Neural cell (in vitro differentiated cells): Measurements from ENCODE around the gene MAPK8. TPM values are rescaled to one million over a fixed set of nuclear protein-coding genes. Genes with fewer than 3 reads are reported as not detected.

ENCODE experiments used
- H2AFZ ChIP-seq: fragments of 200-600, 300-800 bp; sonication (generic), shearing (Covaris generic); 2 replicates; pipeline ENCODE4 v1.6.0; 2014; ENCODE audit warnings: low read depth, mild to moderate bottlenecking, antibody characterized with exemption, low read length, moderate library complexity
- H3F3A ChIP-seq: fragments of 200-600 bp; shearing (Covaris generic); 2 replicates; pipeline ENCODE4 v1.6.1; 2016; ENCODE audit warnings: mild to moderate bottlenecking, moderate library complexity, mixed read lengths, antibody characterized with exemption, low read length; ENCODE audit not compliant: insufficient read depth, poor library complexity, severe bottlenecking
- H3K27ac ChIP-seq: fragments of 200-600, 300-800 bp; sonication (generic), shearing (Covaris generic); 2 replicates; pipeline ENCODE4 v1.5.1; 2014; ENCODE audit warnings: mild to moderate bottlenecking, low read length, moderate library complexity
- H3K27me3 ChIP-seq: fragments of 300-800, 200-600 bp; sonication (generic), shearing (Covaris generic); 2 replicates; pipeline ENCODE4 v1.6.0; 2014; ENCODE audit warnings: mild to moderate bottlenecking, low read depth, low read length, moderate library complexity; ENCODE audit not compliant: insufficient read depth
- H3K36me3 ChIP-seq: fragments of 300-800, 200-600 bp; sonication (generic), shearing (Covaris generic); 2 replicates; pipeline ENCODE4 v1.5.1; 2014; ENCODE audit warnings: mild to moderate bottlenecking, antibody characterized with exemption, low read length, moderate library complexity; ENCODE audit not compliant: insufficient read depth
- H3K4me2 ChIP-seq: fragments of 300-800, 200-600 bp; sonication (generic), shearing (Covaris generic); 2 replicates; pipeline ENCODE4 v1.6.0; 2014; ENCODE audit warnings: mild to moderate bottlenecking, low read length
- H3K4me3 ChIP-seq: fragments of 300-800, 200-600 bp; sonication (generic), shearing (Covaris generic); 2 replicates; pipeline ENCODE4 v1.5.1; 2014; ENCODE audit warnings: mild to moderate bottlenecking, low read length, moderate library complexity
- H3K79me2 ChIP-seq: fragments of 200-600 bp; shearing (Covaris generic); replicated peaks from 2 replicates; pipeline ENCODE4 v1.6.0; 2014; ENCODE audit warnings: mild to moderate bottlenecking, low read length, moderate library complexity; ENCODE audit not compliant: insufficient read depth
- H3K9ac ChIP-seq: fragments of 300-800, 200-600 bp; sonication (generic), shearing (Covaris generic); 2 replicates; pipeline ENCODE4 v1.6.1; 2016; ENCODE audit warnings: mild to moderate bottlenecking, low read length, mixed read lengths
- H3K9me2 ChIP-seq: fragments of 200-600 bp; shearing (Covaris generic); 2 replicates; pipeline ENCODE4 v1.6.1; 2016; ENCODE audit warnings: mild to moderate bottlenecking, low read length, mixed read lengths; ENCODE audit not compliant: insufficient read depth
- H3K9me3 ChIP-seq: fragments of 200-600, 300-800 bp; sonication (generic), shearing (Covaris generic); 2 replicates; pipeline ENCODE4 v1.6.1; 2016; ENCODE audit warnings: mild to moderate bottlenecking, mixed run types, low read length, moderate library complexity, mixed read lengths
- H4K20me1 ChIP-seq: fragments of 200-600 bp; shearing (Covaris generic); 2 replicates; pipeline ENCODE4 v1.6.1; 2016; ENCODE audit warnings: mild to moderate bottlenecking, mixed run types; ENCODE audit not compliant: insufficient read depth
- EP300 ChIP-seq: fragments of 450-650 bp; conservative IDR thresholded peaks from 2 replicates; pipeline ENCODE4 v1.6.1; 2014; ENCODE audit warnings: antibody characterized with exemption, mild to moderate bottlenecking, moderate library complexity; ENCODE audit not compliant: poor library complexity, severe bottlenecking
- EZH2 ChIP-seq: fragments of 200-600, 300-800 bp; shearing (Covaris generic), sonication (generic); IDR thresholded peaks from 2 replicates; pipeline ENCODE4 v1.6.1; 2014; ENCODE audit warnings: antibody characterized with exemption, low read length, borderline replicate concordance, mild to moderate bottlenecking; ENCODE audit not compliant: insufficient read depth, poor library complexity, severe bottlenecking
- MXI1 ChIP-seq: fragments of 450-650 bp; conservative IDR thresholded peaks from 2 replicates; pipeline ENCODE4 v1.6.1; 2014; ENCODE audit warnings: antibody characterized with exemption, mild to moderate bottlenecking; ENCODE audit not compliant: poor library complexity, severe bottlenecking
- POLR2AphosphoS5 ChIP-seq: IDR thresholded peaks from 2 replicates; pipeline ENCODE4 v1.6.1; 2012
- RAD21 ChIP-seq: fragments of 450-650 bp; conservative IDR thresholded peaks from 2 replicates; pipeline ENCODE4 v1.6.1; 2014; ENCODE audit warnings: antibody characterized with exemption, mild to moderate bottlenecking, moderate library complexity
- SMC3 ChIP-seq: fragments of 450-650 bp; conservative IDR thresholded peaks from 2 replicates; pipeline ENCODE4 v1.6.1; 2014; ENCODE audit warnings: antibody characterized with exemption, mild to moderate bottlenecking, moderate library complexity; ENCODE audit not compliant: poor library complexity
- TAF1 ChIP-seq: IDR thresholded peaks from 2 replicates; pipeline ENCODE4 v1.6.1; 2012; ENCODE audit warnings: low read depth
- polyA plus RNA-seq: library from polyadenylated mRNA; depleted of rRNA; stranded (reverse); fragments of >200 nt; gene quantifications from 2 replicates; pipeline ENCODE4 v1.2.3, GENCODE V29; 2014
- TF ChIP-seq, protein P1 (sequence below): IDR thresholded peaks from 2 replicates; pipeline ENCODE4 v1.6.1; 2012; ENCODE audit warnings: borderline replicate concordance
- TF ChIP-seq, protein P2 (sequence below): fragments of 450-650 bp; IDR thresholded peaks from 2 replicates; pipeline ENCODE4 v1.5.1; 2014; ENCODE audit warnings: antibody characterized with exemption, mild to moderate bottlenecking, moderate library complexity; ENCODE audit not compliant: poor library complexity, severe bottlenecking

Gene MAPK8
- polyA plus RNA-seq, 1 donor from 2014 or later, result 187 TPM

DNA sequence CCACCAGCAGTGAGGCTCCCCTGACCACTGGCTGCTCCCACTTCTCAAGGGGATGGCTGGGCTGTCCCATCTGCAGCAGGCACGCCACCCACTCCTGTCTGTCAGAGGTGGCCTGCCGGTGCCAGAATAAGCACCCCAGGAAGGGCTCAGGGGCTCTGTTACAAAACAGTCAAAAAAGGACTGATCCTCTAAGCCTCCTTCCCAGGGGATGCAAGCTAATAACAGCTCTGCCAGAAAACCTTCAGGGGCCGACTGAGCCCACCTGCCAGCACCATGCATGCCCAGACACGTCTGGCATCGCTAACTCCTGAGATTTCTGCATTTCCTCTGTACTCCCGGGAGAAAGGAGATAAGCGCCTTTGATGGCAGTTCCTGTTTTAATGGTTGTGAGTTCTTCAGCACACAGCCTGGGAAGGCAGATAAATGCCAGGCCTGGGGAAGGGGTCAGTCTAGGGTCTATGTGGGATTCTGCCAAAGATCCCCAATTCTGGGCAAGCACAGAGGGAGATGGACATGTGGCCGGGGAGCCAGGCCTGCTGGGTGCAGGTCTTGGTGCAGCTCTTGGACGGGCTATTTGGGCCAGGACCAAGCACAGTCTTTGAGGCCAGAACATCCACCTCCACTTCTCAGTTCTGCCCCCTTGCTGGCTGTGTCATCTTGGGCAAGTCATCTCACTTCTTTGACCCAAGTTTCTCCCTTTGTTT is 170.0 kb downstream of the MAPK8 start:
- H3K27ac ChIP-seq, result no peak overlapping the region

DNA sequence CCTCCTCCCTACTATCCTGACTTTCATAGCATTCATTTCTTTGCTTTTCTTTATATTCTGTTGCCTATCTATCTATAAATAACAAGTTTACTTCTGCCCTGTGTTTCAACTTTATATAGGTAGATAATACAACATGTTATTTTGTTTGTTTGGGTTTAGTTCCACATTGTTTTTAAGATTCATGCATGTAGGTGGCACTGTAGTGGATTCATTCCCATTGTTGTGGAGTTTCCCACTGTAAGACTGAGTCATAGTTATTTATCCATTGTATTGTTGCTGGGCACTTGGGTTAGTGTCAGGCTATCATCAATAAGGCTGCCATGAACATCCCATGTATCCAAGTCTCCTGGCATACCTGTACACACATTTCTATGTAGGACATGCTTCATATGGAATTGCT is 170.7 kb downstream of the MAPK8 start:
- Histone ChIP-seq H3K27ac (no peak overlapping the region), H3K79me2 (no peaks in the 10 kb centered on the region)

More for the DNA sequence above, 170.0 kb downstream of the MAPK8 start:
- Histone ChIP-seq H3K9me3 (no peaks in the 10 kb centered on the region), H3K4me2 (no peak overlapping the region), H3F3A (no peaks in the 10 kb centered on the region), H3K79me2 (no peaks in the 10 kb centered on the region), H3K4me3 (no peak overlapping the region), H3K36me3 (no peaks in the 10 kb centered on the region), H3K9me2 (no peaks in the 10 kb centered on the region), H2AFZ (no peak overlapping the region), H3K27me3 (no peaks in the 10 kb centered on the region), H3K9ac (no peak overlapping the region), H4K20me1 (no peaks in the 10 kb centered on the region)
- TF ChIP-seq MXI1 (no peak), EZH2 (no peak), TAF1 (no peak), EP300 (no peak), POLR2AphosphoS5 (no peak), SMC3 (no peak), RAD21 (no peak)
- TF ChIP-seq, protein P1, sequence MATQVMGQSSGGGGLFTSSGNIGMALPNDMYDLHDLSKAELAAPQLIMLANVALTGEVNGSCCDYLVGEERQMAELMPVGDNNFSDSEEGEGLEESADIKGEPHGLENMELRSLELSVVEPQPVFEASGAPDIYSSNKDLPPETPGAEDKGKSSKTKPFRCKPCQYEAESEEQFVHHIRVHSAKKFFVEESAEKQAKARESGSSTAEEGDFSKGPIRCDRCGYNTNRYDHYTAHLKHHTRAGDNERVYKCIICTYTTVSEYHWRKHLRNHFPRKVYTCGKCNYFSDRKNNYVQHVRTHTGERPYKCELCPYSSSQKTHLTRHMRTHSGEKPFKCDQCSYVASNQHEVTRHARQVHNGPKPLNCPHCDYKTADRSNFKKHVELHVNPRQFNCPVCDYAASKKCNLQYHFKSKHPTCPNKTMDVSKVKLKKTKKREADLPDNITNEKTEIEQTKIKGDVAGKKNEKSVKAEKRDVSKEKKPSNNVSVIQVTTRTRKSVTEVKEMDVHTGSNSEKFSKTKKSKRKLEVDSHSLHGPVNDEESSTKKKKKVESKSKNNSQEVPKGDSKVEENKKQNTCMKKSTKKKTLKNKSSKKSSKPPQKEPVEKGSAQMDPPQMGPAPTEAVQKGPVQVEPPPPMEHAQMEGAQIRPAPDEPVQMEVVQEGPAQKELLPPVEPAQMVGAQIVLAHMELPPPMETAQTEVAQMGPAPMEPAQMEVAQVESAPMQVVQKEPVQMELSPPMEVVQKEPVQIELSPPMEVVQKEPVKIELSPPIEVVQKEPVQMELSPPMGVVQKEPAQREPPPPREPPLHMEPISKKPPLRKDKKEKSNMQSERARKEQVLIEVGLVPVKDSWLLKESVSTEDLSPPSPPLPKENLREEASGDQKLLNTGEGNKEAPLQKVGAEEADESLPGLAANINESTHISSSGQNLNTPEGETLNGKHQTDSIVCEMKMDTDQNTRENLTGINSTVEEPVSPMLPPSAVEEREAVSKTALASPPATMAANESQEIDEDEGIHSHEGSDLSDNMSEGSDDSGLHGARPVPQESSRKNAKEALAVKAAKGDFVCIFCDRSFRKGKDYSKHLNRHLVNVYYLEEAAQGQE, result no peak
- TF ChIP-seq, protein P2, sequence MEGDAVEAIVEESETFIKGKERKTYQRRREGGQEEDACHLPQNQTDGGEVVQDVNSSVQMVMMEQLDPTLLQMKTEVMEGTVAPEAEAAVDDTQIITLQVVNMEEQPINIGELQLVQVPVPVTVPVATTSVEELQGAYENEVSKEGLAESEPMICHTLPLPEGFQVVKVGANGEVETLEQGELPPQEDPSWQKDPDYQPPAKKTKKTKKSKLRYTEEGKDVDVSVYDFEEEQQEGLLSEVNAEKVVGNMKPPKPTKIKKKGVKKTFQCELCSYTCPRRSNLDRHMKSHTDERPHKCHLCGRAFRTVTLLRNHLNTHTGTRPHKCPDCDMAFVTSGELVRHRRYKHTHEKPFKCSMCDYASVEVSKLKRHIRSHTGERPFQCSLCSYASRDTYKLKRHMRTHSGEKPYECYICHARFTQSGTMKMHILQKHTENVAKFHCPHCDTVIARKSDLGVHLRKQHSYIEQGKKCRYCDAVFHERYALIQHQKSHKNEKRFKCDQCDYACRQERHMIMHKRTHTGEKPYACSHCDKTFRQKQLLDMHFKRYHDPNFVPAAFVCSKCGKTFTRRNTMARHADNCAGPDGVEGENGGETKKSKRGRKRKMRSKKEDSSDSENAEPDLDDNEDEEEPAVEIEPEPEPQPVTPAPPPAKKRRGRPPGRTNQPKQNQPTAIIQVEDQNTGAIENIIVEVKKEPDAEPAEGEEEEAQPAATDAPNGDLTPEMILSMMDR, result no peak

More for the DNA sequence above, 170.7 kb downstream of the MAPK8 start:
- Histone ChIP-seq H4K20me1 (no peaks in the 10 kb centered on the region), H3K9me3 (no peaks in the 10 kb centered on the region), H3K9ac (no peak overlapping the region), H3K4me3 (no peak overlapping the region), H2AFZ (no peak overlapping the region), H3K9me2 (no peaks in the 10 kb centered on the region), H3K4me2 (no peak overlapping the region), H3K36me3 (no peaks in the 10 kb centered on the region), H3K27me3 (no peaks in the 10 kb centered on the region), H3F3A (no peaks in the 10 kb centered on the region)
- no peak for TF ChIP-seq EZH2
- no peak for TF ChIP-seq EP300
- no peak for TF ChIP-seq SMC3
- TF ChIP-seq POLR2AphosphoS5, result no peak
- TF ChIP-seq MXI1, result no peak
- TF ChIP-seq, protein P1, result no peak
- TF ChIP-seq, protein P2, result no peak
- TF ChIP-seq TAF1, result no peak
- no peak for TF ChIP-seq RAD21
